ENCODE measurements around the gene CUL3. TPM values are rescaled to one million over a fixed set of nuclear protein-coding genes. Genes with fewer than 3 reads are reported as not detected.
"Not testable (repeated sequence)": the region's sequence is repeated elsewhere in the genome, so short reads cannot be mapped to it uniquely, and the experiment has no call there.

The CUL3 gene
- total RNA-seq (2014; rRNA removed; shearing (Covaris generic); ENCODE audit: low replicate concordance): 55.6 and 68.9 TPM in 2 replicates

DNA sequence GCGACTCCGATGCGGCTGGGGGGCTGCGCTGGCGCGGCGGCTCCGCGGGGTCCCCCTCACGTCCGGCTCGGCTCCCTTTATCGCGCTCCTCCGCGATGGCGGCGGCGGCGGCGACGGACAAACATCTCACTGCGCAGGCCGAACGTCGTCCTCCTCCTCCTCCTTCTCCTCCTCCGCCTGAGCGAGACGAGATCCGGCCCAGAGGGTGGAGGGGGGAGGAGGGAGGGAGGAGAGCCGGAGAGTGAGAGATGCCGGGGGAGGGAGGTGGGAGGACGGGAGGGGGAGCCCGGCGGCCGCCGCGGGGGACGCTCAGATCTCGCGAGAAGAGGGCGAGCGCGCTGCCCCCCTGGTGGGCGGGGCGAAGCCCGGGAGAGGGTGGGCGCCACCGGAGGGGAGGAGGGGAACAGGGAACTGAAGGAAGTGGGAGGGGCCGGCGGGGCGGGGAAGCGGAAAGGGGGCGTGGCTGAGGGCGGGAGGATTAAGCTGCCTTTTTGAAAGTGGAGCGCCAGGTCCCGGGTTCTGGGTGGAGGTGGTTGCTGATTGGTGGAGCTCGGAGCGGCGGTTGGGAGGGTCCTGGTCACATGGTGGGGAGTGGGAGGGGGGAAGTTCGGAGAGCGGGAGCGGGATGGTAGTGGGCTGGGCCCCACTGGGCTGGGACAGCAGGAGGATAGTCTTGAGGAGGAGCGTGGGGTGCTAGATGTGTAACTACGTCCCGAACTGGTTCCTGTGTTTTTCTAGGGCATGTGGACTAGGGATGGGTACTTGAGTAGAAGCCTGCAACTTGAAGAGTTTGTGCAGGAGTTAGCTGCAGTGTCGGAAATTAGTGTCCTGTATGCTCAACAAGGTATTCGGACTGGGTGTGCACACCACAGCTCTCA is at the start of gene CUL3:
TSS of gene CUL3 (minus strand) at position 153 of the 878 bp plus-strand sequence. CDS start 354 bp downstream, outside the sequence.
- DNase-seq: peak; percentile 98
- Histone ChIP-seq H3K27me3 (no peaks in the 10 kb centered on the region), H3K9me3 (no peaks in the 10 kb centered on the region), H3K36me3 (peaks cover 13% of the 10 kb centered on the region; the same call in 1 of the 2 replicates), H3K4me3 (peak within 1 kb of the TSS; percentile 81)

DNA sequence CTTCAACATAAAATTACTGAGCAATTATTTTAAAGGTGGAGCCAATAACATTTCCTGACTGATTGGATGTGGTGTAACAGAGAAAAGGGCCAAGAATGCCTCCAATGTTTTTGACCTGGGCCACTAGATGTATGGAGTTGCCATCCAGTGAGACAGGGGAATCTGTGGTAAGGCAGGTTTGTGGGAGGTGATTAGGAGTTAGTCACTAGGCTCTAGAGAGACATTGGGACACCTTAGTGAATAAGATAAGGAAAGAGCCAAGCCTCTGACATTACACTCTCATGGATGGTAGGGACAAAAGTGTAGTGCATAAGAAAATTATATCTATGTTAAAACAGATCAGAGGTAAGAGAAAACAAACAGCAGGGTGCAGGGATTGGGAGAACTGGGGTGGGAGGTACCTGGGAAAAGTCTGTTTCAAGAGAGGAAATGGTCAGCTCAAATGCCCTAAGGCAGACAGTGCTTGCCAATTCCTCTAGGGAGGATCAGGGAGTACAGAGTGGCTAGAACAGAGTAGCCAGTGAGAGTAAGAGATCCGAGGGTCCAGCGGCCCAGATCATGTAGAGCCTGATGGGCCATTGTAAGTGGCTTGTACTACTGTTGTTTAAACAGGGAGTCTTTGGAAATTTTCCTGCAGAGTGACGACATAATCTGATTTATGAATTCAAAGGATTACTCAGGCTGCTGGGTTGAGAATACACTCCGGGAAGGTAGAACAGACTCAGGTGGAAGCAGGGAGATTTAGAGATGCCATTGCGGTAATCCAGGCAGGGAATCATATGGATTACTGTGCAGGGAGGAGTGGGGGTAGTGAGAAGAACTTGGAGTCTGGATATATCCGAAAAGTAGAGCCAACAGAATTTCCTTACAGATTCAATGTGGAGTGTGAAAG is 45.7 kb upstream of the CUL3 start:
- no peaks in the 10 kb centered on the region for H3K36me3 ChIP-seq
- no peak for DNase-seq

DNA sequence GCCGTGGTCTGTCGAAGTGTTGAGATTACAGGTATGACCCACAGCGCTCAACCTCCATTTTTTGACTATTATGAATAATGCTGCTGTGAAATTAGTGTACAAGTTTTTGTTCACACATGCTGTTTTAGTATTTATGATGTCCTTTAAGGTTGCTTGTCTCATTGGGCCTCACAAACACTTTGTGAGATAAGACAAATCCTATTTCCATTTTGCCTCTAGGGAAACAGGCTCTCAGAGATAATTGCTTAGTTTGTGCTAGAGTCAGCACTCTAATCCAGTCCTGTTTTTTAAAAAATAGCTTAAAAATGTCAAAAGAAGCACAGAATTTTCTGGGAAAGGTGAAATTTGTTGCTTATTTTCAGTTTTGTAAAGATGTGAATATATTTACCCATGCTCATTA is 43.3 kb upstream of the CUL3 start:
- no peak for DNase-seq
- Histone ChIP-seq H3K4me3 (no peak overlapping the region), H3K36me3 (no peaks in the 10 kb centered on the region), H3K27me3 (no peaks in the 10 kb centered on the region), H3K9me3 (no peaks in the 10 kb centered on the region)

More for the DNA sequence above, 45.7 kb upstream of the CUL3 start:
- H3K4me3 ChIP-seq: no peak overlapping the region
- no peaks in the 10 kb centered on the region for H3K9me3 ChIP-seq
- H3K27me3 ChIP-seq: no peaks in the 10 kb centered on the region

DNA sequence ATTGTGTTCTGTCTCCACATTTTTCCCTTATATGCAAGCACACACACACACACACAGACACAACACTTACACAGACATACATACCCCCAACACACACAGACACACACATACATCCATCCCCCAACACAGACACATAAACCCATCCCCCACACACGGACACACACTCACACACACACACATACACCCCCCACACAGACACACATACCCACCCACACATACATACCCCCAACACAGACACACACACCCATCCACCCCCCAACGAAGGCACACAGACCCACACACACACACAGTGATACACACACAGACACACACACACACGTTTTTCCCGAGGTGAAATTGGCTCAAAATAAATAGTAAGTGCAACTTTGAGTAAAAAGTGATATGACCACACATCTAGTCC is 41.6 kb upstream of the CUL3 start:
- Histone ChIP-seq H3K4me3 (no peak overlapping the region), H3K9me3 (no peaks in the 10 kb centered on the region), H3K27me3 (no peaks in the 10 kb centered on the region), H3K36me3 (no peaks in the 10 kb centered on the region)
- no peak for DNase-seq

DNA sequence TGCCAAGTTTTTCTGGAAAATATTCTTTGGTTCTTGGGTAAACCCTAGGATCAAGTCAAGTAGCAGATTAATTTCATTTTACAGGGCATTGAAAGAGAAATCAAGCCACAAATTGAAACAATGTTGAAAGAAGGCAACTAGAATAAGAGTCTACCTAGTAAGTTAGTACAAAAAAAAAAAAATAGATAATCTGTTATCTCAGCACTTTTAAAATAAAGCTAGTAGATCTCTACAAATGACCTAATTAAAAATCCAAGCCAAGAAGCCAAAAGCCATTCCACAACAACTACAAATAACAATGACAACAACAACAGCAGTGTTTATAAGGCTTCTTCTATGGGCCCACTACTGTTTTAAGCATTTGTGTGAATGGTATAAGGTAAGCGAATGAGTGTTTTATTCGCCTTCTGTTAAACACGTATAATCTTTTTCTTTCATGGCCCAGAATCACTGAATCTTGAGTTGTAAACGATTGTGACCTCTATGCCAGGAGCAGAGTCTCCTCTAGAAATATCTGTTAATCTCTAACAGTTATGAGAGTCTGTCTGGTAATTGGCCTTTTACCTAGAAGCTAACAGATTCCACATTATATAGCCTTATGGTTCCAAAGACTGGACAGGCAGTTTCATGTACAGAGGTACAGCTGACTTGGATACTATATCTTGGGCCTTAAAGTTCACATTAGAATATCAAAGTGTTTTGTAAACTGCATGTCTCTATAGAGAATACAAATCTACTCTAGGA is 28.6 kb upstream of the CUL3 start:
- DNase-seq: no peak
- H3K36me3 ChIP-seq: no peaks in the 10 kb centered on the region
- no peaks in the 10 kb centered on the region for H3K27me3 ChIP-seq
- no peak overlapping the region for H3K4me3 ChIP-seq
- H3K9me3 ChIP-seq: no peaks in the 10 kb centered on the region

DNA sequence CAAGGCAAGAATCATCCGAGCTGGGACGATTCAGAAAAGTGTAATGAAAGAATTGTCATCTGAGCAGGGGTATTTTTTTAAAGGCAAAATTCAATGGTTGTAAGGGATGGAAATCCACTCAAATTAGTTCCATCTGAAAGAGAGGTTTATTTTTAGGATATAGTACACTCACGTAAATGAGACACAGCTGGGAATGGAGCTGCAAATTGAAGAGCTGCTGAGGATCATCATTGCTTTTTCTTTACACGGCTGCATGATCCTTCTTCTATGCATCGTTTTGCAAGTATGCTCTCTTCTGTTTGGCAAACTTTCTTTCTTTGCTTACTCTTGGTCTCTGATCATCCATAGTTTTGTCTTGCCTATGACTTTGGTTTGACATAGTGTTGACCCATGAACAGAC is 27.4 kb upstream of the CUL3 start:
- Histone ChIP-seq H3K4me3 (no peak overlapping the region), H3K27me3 (no peaks in the 10 kb centered on the region), H3K36me3 (no peaks in the 10 kb centered on the region), H3K9me3 (no peaks in the 10 kb centered on the region)
- no peak for DNase-seq

DNA sequence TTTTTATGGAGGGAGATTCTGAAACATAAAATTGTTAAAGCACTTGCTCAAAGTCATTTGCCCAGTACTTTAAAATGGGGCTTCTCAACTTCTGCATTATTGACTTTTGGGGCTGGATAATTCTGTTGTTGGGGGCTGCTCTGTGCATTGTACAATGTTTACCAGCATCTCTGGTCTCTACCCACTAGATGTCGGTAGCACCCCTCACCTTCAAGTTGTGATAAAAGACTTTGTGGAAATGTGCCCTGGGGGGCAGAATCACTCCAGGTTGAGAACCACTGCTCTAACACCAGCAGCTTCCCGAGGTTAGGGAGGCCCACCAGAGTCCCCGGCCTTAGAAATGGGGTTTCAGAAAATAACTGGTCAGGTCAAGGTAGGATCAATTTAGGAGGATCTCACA is 26.8 kb upstream of the CUL3 start:
- no peak for DNase-seq
- no peaks in the 10 kb centered on the region for H3K27me3 ChIP-seq
- no peaks in the 10 kb centered on the region for H3K36me3 ChIP-seq
- no peak overlapping the region for H3K4me3 ChIP-seq
- no peaks in the 10 kb centered on the region for H3K9me3 ChIP-seq

DNA sequence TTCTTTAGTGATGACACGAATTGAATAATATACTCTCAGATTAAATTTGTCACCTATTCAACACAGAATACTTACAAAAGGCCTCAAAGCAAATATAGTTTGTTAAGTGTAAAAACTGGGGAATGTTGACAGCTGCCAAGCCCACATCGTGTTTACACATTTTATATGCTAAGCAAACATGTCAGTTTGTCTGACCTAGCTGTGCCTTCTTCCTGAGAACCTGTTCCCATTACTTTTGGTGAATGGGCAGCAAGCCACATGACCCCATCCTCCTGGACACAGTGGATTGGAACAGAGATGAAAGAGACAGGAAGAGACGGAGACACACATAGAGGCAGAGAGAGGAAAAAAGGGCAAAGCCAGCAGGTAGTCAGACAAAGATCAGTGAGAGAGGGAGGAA is 22.9 kb upstream of the CUL3 start:
- DNase-seq: peak; percentile 30
- no peak overlapping the region for H3K4me3 ChIP-seq
- no peaks in the 10 kb centered on the region for H3K27me3 ChIP-seq
- H3K36me3 ChIP-seq: no peaks in the 10 kb centered on the region
- H3K9me3 ChIP-seq: no peaks in the 10 kb centered on the region

DNA sequence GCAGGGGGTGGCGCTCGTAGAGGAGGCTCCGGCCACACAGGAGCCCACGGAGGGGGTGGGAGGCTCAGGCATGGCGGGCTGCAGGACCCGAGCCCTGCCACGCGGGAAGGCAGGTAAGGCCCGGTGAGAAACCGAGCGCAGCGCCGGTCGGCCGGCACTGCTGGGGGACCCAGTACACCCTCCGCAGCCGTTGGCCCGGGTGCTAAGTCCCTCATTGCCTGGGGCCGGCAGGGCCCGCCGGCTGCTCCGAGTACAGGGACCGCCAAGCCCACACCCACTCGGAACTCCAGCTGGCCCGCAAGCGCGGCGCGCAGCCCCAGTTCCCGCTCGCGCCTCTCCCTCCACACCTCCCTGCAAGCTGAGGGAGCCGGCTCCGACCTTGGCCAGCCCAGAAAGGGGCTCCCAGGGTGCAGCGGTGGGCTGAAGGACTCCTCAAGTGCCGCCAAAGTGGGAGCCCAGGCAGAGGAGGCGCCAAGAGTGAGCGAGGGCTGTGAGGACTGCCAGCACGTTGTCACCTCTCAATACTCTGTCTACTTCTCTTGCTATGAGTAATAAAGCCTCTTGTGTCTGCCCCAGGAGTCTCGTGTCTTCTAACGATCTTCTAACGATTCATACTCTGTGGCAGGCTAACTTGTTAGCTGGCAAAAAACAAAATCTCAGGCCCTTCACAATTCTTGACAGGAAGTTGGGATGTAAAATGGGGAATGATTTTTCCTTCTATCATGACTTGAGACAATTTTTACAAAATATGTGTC is 18.8 kb upstream of the CUL3 start:
- H3K4me3 ChIP-seq, DNase-seq, H3K9me3 ChIP-seq, H3K36me3 ChIP-seq, H3K27me3 ChIP-seq: not testable (repeated sequence)

DNA sequence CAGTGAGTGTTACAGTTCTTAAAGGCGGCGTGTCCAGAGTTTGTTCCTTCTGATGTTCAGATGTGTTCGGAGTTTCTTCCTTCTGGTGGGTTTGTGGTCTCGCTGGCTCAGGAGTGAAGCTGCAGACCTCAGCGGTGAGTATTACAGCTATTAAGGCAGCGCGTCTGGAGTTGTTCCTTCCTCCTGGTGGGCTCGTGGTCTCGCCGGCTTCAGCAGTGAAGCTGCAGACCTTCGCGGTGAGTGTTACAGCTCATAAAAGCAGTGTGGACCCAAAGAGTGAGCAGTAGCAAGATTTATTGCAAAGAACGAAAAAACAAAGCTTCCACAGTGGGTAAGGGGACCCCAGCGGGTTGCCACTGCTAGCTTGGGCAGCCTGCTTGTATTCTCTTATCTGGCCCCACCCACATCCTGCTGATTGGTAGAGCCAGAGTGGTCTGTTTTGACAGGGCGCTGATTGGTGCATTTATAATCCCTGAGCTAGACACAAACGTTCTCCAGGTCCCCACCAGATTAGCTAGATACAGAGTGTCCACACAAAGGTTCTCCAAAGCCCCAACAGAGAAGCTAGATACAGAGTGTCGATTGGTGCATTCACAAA is 17.7 kb upstream of the CUL3 start:
- not testable (repeated sequence) for H3K9me3 ChIP-seq, DNase-seq

DNA sequence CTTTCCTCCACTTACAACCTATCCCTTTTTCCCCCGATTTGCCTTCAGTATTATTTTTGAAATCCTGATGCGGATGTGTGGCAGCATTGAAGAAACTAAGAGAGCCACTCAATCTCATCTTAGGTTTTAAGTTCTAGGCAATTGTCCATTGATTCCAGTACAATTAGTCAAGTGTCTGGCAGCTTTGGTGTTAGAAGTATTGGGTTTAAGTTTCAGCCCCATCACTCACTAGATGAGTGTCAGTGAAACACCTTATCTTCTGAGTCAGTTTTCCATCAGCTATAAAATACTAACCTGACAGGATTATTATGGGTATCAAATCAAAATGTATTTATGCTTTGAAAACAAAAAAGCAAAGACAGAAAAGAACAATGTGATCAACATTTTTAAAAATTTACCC is 16.8 kb upstream of the CUL3 start:
- H3K4me3 ChIP-seq: no peak overlapping the region
- no peaks in the 10 kb centered on the region for H3K36me3 ChIP-seq
- H3K27me3 ChIP-seq: no peaks in the 10 kb centered on the region

More for the DNA sequence above, 17.7 kb upstream of the CUL3 start:
- not testable (repeated sequence) for H3K27me3 ChIP-seq, H3K4me3 ChIP-seq, H3K36me3 ChIP-seq

DNA sequence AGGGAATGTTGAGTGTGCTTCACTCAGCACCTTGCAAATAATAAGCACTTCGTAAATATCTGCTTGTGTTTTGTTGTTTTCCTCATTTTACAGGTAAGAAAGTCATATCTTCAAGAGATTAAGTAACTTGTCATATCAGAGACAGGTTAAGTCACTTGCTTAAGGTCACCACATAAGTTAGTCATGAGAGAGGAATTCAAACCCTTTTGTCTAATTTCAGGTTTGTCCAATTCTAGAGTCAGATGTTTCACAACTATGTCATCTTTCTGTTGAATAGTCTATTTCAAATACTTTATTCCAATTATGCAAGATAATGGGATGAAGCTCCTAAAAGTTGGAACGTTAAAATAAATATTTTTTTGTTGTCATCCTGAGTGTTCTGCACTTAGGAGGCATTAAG is 13.5 kb upstream of the CUL3 start:
- no peaks in the 10 kb centered on the region for H3K36me3 ChIP-seq
- H3K27me3 ChIP-seq: no peaks in the 10 kb centered on the region
- no peak overlapping the region for H3K4me3 ChIP-seq
- DNase-seq: no peak
- H3K9me3 ChIP-seq: no peaks in the 10 kb centered on the region

More for the DNA sequence above, 16.8 kb upstream of the CUL3 start:
- DNase-seq: no peak
- no peaks in the 10 kb centered on the region for H3K9me3 ChIP-seq

DNA sequence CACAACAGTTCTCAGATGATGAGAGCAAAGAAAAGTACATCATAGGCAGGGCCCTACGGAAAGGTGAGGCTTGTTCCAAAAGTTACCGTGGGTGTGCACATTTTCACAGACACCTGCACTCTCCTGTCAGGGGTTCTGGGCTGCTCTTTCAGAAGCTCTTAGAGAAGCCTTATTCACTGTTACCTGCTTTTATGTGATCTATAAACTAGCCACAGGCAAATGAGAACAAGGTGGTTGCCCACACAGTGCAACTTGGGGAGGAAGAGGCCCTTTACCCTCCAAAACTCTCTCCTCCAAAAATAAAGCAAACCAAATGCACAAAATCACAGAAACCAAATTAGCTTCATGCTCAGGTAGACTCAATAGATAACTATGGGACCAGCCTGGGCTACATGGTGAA is 11.1 kb upstream of the CUL3 start:
- Histone ChIP-seq H3K9me3 (no peaks in the 10 kb centered on the region), H3K27me3 (no peaks in the 10 kb centered on the region), H3K36me3 (no peaks in the 10 kb centered on the region), H3K4me3 (no peak overlapping the region)
- DNase-seq: no peak

DNA sequence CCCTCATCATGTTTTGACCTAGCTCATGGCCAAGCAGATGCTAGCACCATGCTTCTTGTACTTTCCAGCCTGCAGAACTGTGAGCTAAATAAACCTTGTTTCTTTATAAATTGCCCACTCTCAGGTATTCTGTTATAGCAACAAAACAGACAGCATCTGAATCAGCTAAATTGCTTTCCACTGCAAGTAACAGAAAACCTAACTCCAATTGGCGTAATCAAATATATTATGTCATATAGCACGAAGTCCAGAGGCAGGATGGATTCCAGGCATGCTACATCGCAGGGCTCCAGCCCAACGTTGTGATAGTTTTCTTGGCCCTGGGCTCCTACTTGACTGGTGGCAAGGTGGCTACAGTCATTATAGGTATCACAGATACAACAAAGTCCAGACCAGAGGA is 10.4 kb upstream of the CUL3 start:
- Histone ChIP-seq H3K27me3 (no peaks in the 10 kb centered on the region), H3K36me3 (no peaks in the 10 kb centered on the region), H3K4me3 (no peak overlapping the region), H3K9me3 (no peaks in the 10 kb centered on the region)
- no peak for DNase-seq

DNA sequence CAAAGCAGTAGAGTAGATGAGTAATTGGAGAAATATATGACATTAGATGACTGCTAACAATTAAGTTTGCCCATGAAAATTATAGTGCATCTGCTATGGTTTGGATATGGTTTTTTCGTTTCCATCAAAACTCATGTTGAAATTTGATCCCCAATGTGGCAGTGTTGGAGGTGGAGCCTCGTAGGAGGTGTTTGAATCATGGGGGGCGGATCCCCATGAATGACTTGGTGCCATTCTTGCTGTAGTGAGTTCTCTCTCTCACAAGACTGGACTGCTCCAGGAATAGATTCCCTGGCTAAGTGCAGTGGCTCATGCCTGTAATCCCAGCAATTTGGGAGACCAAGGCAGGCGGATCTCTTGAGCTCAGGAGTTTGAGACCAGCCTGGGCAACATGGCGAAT is 9.7 kb upstream of the CUL3 start:
- H3K27me3 ChIP-seq: no peaks in the 10 kb centered on the region
- no peaks in the 10 kb centered on the region for H3K36me3 ChIP-seq
- no peaks in the 10 kb centered on the region for H3K9me3 ChIP-seq
- H3K4me3 ChIP-seq: no peak overlapping the region
- DNase-seq: peak; percentile 21

DNA sequence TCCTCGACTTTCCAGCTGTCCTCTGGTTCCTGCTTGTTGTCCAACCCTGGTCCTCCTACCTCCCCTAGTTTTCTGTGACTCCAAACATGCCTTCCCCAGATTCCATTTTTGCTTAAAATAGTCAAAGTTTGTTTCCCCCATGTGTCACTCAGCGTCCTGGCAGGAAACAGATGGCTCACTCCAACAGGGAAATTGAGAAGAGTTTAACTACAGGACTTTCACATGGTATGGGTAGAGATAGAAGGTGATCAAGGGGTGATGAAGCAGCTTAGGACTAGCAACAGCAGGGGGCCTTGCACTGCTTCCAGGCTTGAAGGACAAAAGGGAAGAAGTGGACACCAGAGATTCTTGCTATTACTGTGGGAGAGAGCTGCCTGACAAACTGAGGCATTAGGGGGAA is 6.1 kb upstream of the CUL3 start:
- Histone ChIP-seq H3K4me3 (no peak overlapping the region), H3K27me3 (no peaks in the 10 kb centered on the region), H3K36me3 (no peaks in the 10 kb centered on the region), H3K9me3 (no peaks in the 10 kb centered on the region)
- no peak for DNase-seq
